Brain microvascular endothelial cell (primary cell): ENCODE data around the gene CDPF1.

Experiments
- DNase-seq: peaks from one replicate; pipeline ENCODE4 v3.0.0-alpha.2; 2020
- H3K27ac ChIP-seq: fragments of 250-450 bp; sonication (Bioruptor Pico); 2 replicates; pipeline ENCODE4 v1.5.1; 2020; ENCODE audit warnings: mild to moderate bottlenecking, moderate library complexity
- H3K27me3 ChIP-seq: fragments of 250-450 bp; sonication (Bioruptor Pico); replicated peaks from 2 replicates; pipeline ENCODE4 v1.5.1; 2020; ENCODE audit warnings: mild to moderate bottlenecking
- H3K36me3 ChIP-seq: fragments of 250-450 bp; sonication (Bioruptor Pico); replicated peaks from 2 replicates; pipeline ENCODE4 v1.5.1; 2020; ENCODE audit warnings: mild to moderate bottlenecking
- H3K4me3 ChIP-seq: 2 replicates; pipeline ENCODE4 v1.5.1; 2011; ENCODE audit warnings: low read depth, mild to moderate bottlenecking, control low read depth, low read length, moderate library complexity
- CTCF ChIP-seq: IDR thresholded peaks from 2 replicates; pipeline ENCODE4 v1.5.1; 2011; ENCODE audit warnings: low read depth, mild to moderate bottlenecking, moderate library complexity, low read length, control low read depth, inconsistent platforms; ENCODE audit errors: missing control alignments
- in situ Hi-C: cut with HindIII; loops from 2 replicates; pipeline ENCODE4 v1.10.0; 2017; ENCODE audit warnings: low sequenced_read_pairs, low pct_ligation_motif_present

CDPF1 gene

GRCh38 chr22:46290121-46290842 lies 40.2 kb upstream of the CDPF1 start:
- in situ Hi-C loops, result no loop called here
- no peak for TF ChIP-seq CTCF
- no peak for DNase-seq
- H3K27me3 ChIP-seq, result no peaks in the 10 kb centered on the region
- no peak overlapping the region for H3K27ac ChIP-seq
- H3K36me3 ChIP-seq, result peaks cover 7% of the 10 kb centered on the region
- H3K4me3 ChIP-seq, result no peak overlapping the region

- Histone ChIP-seq H3K4me3 (no peak overlapping the region), H3K36me3 (peaks cover 13% of the 10 kb centered on the region)
These were observed 39.3 kb upstream of the CDPF1 start for GRCh38 chr22:46289244-46289891.

GRCh38 chr22:46288846-46289243 lies 38.8 kb upstream of the CDPF1 start:
- TF ChIP-seq CTCF, result no peak
- no peak for DNase-seq
- Histone ChIP-seq H3K36me3 (peaks cover 18% of the 10 kb centered on the region), H3K27me3 (no peaks in the 10 kb centered on the region), H3K4me3 (no peak overlapping the region), H3K27ac (no peak overlapping the region)
- in situ Hi-C loops, result no loop called here

More at GRCh38 chr22:46289244-46289891, 39.3 kb upstream of the CDPF1 start:
- H3K27me3 ChIP-seq, result no peaks in the 10 kb centered on the region
- no peak overlapping the region for H3K27ac ChIP-seq
- DNase-seq, result no peak
- TF ChIP-seq CTCF, result no peak
- in situ Hi-C loops, result no loop called here

GRCh38 chr22:46287873-46288751 lies 38.0 kb upstream of the CDPF1 start:
- H3K27me3 ChIP-seq, result no peaks in the 10 kb centered on the region
- TF ChIP-seq CTCF, result no peak
- no peak for DNase-seq
- no peak overlapping the region for H3K4me3 ChIP-seq
- peaks cover 21% of the 10 kb centered on the region for H3K36me3 ChIP-seq
- in situ Hi-C loops, result no loop called here
- H3K27ac ChIP-seq, result no peak overlapping the region

- peaks cover 21% of the 10 kb centered on the region for H3K36me3 ChIP-seq
- no peak overlapping the region for H3K27ac ChIP-seq
- H3K27me3 ChIP-seq, result no peaks in the 10 kb centered on the region
- in situ Hi-C loops, result no loop called here
- TF ChIP-seq CTCF, result no peak
- H3K4me3 ChIP-seq, result no peak overlapping the region
- DNase-seq, result no peak
These were observed 37.1 kb upstream of the CDPF1 start for GRCh38 chr22:46286941-46287872.
